Measurements from ENCODE around the gene ORMDL3. TPM values are rescaled to one million over a fixed set of nuclear protein-coding genes. Genes with fewer than 3 reads are reported as not detected.

ORMDL3 gene
- total RNA-seq, 1 experiment from 2014 or later = 18.0 TPM

GRCh38 chr17:39966771-39967170 lies 39.4 kb upstream of the ORMDL3 start:
- H3K4me3 ChIP-seq (ENCODE audit: low read depth, low read length, poor library complexity, severe bottlenecking) = no peak overlapping the region
- H3K36me3 ChIP-seq (ENCODE audit: insufficient read depth, low read length, poor library complexity, severe bottlenecking) = no peaks in the 10 kb centered on the region
- ChIA-PET POLR2A (ENCODE audit: low non-redundant PET) (no interaction called here), CTCF (no interaction called here)
- TF ChIP-seq, protein P1, sequence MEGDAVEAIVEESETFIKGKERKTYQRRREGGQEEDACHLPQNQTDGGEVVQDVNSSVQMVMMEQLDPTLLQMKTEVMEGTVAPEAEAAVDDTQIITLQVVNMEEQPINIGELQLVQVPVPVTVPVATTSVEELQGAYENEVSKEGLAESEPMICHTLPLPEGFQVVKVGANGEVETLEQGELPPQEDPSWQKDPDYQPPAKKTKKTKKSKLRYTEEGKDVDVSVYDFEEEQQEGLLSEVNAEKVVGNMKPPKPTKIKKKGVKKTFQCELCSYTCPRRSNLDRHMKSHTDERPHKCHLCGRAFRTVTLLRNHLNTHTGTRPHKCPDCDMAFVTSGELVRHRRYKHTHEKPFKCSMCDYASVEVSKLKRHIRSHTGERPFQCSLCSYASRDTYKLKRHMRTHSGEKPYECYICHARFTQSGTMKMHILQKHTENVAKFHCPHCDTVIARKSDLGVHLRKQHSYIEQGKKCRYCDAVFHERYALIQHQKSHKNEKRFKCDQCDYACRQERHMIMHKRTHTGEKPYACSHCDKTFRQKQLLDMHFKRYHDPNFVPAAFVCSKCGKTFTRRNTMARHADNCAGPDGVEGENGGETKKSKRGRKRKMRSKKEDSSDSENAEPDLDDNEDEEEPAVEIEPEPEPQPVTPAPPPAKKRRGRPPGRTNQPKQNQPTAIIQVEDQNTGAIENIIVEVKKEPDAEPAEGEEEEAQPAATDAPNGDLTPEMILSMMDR (conservative IDR thresholded peaks at IDR 0.05; ENCODE audit: low read depth, low read length) = no peak
- no peak for TF ChIP-seq EZH2 (IDR thresholded peaks at IDR 0.05; ENCODE audit: borderline replicate concordance, low read depth, low read length, poor library complexity, severe bottlenecking)
- H3K27ac ChIP-seq (ENCODE audit: low read depth, low read length, poor library complexity, severe bottlenecking) = no peak overlapping the region
- intact Hi-C loops (cut with micrococcal nuclease; ENCODE audit: unreplicated experiment) = no loop called here
- H3K27me3 ChIP-seq (replicated peaks; ENCODE audit: insufficient read depth, low read depth, low read length, poor library complexity) = no peaks in the 10 kb centered on the region
- no TSS peak for BruUV-seq (replicated peaks)
- no peaks in the 10 kb centered on the region for H3K9me3 ChIP-seq (ENCODE audit: low read depth, low read length, poor library complexity, severe bottlenecking)
- no peak for DNase-seq (ENCODE audit: low spot score)
- no peaks in the 10 kb centered on the region for H3K4me1 ChIP-seq (ENCODE audit: insufficient read depth, low read length, poor library complexity, severe bottlenecking)

- H3K4me3 ChIP-seq (ENCODE audit: low read depth, low read length, poor library complexity, severe bottlenecking) = no peak overlapping the region
- no peaks in the 10 kb centered on the region for H3K27me3 ChIP-seq (replicated peaks; ENCODE audit: insufficient read depth, low read depth, low read length, poor library complexity)
- intact Hi-C loops (cut with micrococcal nuclease; ENCODE audit: unreplicated experiment) = no loop called here
- TF ChIP-seq, protein P1 (conservative IDR thresholded peaks at IDR 0.05; ENCODE audit: low read depth, low read length) = no peak
- TF ChIP-seq EZH2 (IDR thresholded peaks at IDR 0.05; ENCODE audit: borderline replicate concordance, low read depth, low read length, poor library complexity, severe bottlenecking) = no peak
- no peaks in the 10 kb centered on the region for H3K36me3 ChIP-seq (ENCODE audit: insufficient read depth, low read length, poor library complexity, severe bottlenecking)
- no peaks in the 10 kb centered on the region for H3K4me1 ChIP-seq (ENCODE audit: insufficient read depth, low read length, poor library complexity, severe bottlenecking)
- no peak overlapping the region for H3K27ac ChIP-seq (ENCODE audit: low read depth, low read length, poor library complexity, severe bottlenecking)
- ChIA-PET POLR2A (ENCODE audit: low non-redundant PET) (no interaction called here), CTCF (no interaction called here)
- BruUV-seq (replicated peaks) = no TSS peak
- no peak for DNase-seq (ENCODE audit: low spot score)
- H3K9me3 ChIP-seq (ENCODE audit: low read depth, low read length, poor library complexity, severe bottlenecking) = no peaks in the 10 kb centered on the region
Observed at GRCh38 chr17:39965017-39965699, 37.8 kb upstream of the ORMDL3 start.

DNA sequence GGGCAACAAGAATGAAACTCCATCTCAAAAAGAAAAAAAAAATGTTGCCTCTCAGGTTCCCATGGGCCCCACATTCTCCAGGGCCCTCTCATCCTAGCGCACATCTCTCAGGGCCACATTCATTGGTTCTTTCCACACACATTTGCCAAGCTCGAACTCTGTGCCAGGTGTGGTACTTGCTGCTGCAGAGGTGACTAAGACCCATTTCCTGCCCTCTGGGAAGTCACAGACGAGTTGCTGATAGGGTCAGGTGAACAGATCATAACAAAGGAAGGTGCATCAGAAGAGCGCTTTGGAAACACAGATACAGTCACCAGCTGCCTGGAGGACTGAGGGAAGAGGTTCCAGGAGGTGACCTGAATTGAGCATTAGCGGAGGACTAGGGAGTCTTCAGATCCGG lies 36.4 kb upstream of the ORMDL3 start:
- Histone ChIP-seq H3K27ac (ENCODE audit: low read depth, low read length, poor library complexity, severe bottlenecking) (no peak overlapping the region), H3K4me3 (ENCODE audit: low read depth, low read length, poor library complexity, severe bottlenecking) (no peak overlapping the region), H3K4me1 (ENCODE audit: insufficient read depth, low read length, poor library complexity, severe bottlenecking) (no peaks in the 10 kb centered on the region), H3K27me3 (replicated peaks; ENCODE audit: insufficient read depth, low read depth, low read length, poor library complexity) (no peaks in the 10 kb centered on the region), H3K36me3 (ENCODE audit: insufficient read depth, low read length, poor library complexity, severe bottlenecking) (no peaks in the 10 kb centered on the region), H3K9me3 (ENCODE audit: low read depth, low read length, poor library complexity, severe bottlenecking) (no peaks in the 10 kb centered on the region)
- no peak for DNase-seq (ENCODE audit: low spot score)
- intact Hi-C loops (cut with micrococcal nuclease; ENCODE audit: unreplicated experiment) = no loop called here
- POLR2A ChIA-PET (ENCODE audit: low non-redundant PET) = no interaction called here
- BruUV-seq (replicated peaks) = no TSS peak
- CTCF ChIA-PET = no interaction called here
- TF ChIP-seq, protein P1 (conservative IDR thresholded peaks at IDR 0.05; ENCODE audit: low read depth, low read length) = no peak
- no peak for TF ChIP-seq EZH2 (IDR thresholded peaks at IDR 0.05; ENCODE audit: borderline replicate concordance, low read depth, low read length, poor library complexity, severe bottlenecking)

Data from A673 (cell line).